ENCODE measurements around the gene CAMP.
"Not testable (repeated sequence)": the region's sequence is repeated elsewhere in the genome, so short reads cannot be mapped to it uniquely, and the experiment has no call there.

The CAMP gene, protein sequence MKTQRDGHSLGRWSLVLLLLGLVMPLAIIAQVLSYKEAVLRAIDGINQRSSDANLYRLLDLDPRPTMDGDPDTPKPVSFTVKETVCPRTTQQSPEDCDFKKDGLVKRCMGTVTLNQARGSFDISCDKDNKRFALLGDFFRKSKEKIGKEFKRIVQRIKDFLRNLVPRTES

DNA sequence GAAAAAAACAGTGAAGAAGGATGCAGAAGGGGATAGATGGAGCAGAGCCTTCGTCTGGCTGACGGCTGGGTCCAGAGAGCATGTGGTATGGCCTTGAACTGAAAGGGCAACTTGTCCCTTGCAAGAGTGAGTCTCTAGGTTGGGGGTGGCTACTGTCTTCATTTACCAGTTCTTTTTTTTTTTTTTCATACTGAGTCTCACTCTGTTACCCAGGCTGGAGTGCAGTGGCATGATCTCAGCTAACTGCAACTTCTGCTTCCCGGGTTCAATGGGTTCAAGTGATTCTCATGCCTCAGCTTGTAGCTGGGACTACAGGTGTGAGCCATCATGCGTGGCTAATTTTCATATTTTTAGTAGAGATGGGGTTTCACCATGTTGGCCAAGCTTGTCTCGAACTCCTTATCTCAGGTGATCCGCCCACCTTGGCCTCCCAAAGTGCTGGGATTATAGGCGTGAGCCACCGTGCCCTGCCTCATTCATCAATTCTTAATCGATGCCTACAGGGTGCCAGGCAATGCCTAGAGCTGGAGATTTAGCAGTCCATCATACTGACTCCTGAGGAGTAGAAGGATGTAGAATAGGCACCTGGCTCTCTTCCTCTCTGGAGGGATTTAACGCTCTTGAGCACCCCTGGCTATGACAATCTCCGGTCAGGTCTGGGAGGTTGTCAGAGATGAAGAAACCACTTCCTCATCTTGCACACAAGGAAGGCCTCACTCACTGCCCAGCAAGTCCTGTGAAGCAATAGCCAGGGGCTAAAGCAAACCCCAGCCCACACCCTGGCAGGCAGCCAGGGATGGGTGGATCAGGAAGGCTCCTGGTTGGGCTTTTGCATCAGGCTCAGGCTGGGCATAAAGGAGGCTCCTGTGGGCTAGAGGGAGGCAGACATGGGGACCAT, at the start of gene CAMP:
TSS of gene CAMP (plus strand) at position 880 of the 898 bp plus-strand sequence. CDS start at position 897, 17 bp downstream.
- DNase-seq: peak; percentile 60 to 85

DNA sequence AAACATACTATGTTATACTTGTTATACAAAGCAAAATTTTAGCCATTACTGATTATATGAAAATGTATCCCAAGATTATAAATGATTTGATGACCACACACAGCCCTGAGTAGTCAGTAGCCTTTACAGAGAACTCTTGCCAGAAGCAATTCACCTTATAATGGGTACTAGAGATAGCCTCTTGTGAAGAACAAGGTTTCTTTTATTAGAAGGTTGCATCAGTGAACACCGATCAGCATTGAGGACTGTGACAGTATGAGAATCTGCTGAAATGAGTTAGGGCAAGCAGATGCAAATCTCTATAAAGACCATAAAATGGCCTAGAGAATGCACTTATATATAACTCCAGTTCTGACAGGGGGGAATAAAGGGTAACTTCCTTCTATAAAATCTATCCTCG, 45.2 kb upstream of the CAMP start:
- DNase-seq: no peak

DNA sequence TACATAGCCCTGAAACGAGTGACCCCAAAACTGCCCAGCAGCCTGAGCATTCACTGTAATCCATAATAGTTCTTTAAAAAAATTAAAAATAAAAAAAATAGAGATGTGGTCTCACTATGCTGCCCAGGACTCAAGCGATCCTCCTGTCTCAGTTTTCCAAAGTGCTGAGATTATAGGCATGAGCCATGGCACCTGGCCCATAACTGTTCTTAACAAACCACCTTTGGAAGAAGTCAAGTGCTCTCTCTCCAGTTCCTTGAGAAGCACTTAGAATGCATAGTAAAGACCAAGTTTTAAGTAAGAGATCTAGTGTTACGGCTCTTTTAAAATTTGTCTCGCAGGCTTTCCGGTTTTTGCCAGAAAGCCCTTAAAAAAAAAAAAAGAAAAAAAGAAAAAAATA, 43.3 kb upstream of the CAMP start:
- no peak for DNase-seq

DNA sequence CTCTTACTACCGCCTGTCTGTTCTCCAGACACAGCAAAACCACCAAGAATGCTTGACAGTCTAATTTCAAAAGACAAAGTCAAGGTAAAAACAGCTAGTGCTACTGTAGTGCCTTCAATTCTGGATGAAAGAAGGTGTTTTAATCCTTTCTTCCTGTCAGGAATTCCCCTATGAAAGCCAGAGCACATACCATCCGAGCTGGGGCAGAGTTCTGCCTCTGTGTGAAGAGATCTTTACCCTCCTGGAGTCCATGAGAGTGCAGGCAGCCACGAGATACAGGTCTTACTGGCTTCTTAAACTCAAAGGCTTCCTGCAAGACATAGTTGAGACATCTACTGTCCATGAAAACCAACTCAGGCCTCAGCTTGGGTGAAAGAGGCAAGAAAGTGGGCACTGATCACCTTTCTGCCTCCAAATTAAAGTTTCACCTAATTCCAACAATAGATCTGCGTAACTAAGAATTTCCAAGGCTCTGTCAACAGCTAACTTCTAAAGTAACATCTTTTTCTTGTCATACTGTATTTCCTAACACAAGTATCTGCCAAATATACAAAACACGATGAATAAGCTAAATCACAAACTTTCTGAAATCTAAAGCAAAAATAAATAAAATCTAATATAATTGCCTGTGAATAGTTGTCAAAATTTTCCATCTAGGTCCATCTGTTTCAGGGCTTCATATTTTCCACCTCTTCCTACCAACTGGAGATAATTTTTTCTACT, 42.6 kb upstream of the CAMP start:
- no peak for DNase-seq

DNA sequence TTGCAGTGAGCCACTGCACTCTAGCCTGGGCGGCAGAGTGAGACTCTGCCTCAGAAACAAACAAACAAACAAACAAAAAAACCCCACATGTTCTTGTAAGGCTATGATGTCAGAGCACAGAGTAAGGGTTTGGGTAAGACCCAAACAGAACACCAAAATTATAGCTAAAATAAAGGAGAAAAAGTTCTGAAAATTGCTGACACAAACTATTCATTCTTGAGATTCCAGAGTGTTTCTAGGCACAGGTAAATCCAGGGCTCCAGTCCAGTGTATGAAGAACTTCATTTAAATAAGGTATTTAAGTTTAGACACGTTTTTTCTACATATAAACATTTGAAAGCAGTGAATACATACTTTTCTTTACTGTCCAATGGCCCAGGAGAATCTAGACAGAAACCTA, 39.0 kb upstream of the CAMP start:
- DNase-seq: no peak

DNA sequence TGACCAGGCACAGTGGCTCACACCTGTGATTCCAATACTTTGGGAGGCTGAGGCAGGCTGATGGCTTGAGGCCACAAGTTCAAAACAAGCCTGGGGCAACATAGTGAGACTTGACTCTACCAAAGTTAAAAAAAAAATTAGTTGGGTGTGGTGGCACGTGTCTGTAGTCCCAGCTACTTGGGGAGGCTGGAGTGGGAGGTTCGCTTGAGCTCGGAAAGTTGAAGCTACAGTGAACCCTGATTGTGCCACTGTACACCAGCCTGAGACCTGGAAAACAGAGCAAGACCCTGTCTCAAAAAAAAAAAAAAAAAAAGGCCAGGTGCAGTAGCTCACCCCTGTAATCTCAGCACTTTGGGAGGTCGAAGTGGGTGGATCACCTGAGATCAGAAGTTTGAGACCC, 38.2 kb upstream of the CAMP start:
- no peak for DNase-seq

DNA sequence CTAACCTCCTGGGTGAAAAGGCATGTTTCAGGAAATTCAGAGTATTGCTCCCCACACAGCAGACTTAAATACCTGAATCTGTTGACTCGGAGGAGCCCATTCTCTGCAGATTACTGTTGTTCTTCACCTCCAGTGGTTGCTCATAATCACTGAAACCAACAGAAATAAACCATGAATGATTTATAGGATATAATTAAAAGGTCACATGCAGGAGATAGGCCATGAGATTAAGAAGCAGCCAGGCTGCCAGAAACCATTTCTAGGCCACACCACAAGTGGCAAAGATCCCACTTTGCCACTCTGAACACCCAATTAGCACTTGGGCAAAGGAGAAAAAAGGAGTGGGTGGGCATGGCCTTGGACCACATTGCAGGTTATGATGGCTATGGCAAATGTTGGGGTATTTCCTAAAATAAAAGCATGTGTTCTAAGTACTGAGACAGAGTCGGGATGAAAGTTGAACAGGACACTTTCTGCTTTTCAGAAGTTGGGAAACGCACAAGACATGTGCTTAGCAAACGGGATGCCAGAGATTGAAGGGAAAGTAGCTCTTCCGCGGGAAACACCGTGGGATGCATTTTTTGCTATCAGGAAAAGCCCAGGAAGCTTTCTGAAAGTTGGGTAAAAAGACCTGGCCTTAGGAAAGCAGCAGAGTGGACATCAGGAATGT, 36.5 kb upstream of the CAMP start:
- peak in 1 of 2 experiments; percentile 34 for DNase-seq

DNA sequence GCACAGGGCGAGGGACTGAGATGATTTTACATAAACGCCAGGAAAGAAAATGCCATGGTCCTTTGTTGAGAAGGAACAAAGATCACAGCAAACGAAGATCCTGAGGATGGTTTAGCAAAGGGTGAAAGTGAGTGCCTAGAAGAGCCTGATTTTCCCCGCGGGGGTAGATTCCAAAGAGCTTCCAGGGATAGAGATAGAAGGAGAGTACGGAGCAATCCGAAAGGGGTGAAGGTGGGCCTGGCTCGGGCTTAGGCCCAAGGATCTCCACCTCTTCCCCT, 36.1 kb upstream of the CAMP start:
- DNase-seq: peak in 1 of 2 experiments; percentile 15

DNA sequence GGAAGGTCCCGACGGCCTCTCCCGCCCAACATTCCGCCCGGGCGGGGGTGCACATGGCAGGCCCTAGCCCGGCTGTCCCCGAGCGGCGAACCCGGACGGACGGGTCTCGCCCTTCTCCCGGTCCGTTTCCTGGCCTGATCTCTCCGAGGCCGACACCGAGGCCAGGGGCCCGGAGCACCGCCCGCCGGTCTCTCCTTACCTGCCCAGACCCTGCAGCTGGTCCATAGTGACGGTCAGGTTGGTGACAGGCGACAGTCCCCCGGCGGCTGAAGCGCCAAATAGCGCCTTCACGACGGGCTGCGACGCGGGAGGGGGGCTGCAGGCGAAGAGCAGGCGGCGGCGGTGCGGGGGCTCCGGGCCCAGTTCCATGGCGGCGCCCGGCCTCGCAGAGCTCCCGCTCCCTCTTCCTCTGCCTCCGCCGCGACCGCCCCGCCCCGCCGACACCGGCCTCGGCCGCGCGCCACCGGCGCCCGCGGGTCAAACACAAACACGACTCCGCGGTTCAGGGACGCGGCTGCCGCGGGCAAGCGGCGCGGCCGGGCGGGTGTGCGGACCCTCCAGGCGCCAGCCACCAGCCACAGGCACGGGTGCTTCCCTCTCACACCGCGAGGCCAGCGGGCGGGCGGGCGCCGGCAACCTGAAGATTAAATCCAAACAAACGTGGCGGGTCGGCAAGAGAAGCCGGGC, 35.6 kb upstream of the CAMP start:
- DNase-seq: no peak

DNA sequence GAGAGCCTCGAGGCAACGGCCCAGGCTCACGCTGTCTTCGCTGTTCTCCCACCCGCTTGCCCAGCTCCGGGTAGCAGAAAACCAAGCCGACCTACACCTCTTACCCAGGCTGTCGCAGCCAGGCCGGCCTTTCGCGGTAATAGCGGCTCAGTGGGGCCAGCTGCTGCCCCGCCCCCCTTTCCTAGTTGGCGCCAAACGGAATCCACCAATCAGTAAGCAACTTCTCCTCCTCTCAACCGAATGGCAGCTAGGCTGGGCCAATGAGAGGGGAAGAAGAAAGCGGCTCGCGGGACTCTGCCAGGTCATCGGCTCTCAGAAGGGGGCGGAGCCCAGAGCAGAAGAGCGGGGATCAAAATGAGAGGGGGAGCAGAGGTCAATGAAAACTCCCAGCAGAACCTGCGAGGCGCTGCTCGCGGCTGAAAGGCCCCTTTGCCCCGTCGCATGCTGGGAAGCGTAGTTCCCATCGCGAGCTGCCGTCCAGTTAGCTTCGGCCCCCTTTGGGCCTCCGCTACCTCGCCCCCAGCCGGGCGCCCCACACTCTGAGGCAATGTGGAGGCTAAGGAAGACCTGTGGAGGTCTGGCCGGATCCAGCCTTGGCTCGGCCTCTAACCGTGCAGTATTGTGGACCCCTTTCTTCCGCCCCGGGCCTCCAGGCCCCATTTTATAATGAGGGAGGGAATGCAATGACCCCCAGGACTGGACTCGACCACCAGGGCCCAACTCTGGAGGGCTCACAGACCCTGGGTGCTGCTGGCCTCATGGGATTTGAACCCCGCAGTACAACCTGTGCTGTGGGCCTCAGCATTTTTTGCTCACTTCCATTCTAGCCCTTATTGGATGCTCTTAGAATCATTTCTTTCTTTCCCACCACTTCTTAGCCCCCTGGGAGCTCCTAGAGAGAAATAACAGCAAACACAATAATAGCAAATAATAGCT, 34.8 kb upstream of the CAMP start, which contains the start of gene CDC25A:
TSS of gene CDC25A (minus strand) at position 152 of the 936 bp plus-strand sequence. CDS start 470 bp downstream, outside the sequence.
- peak; percentile 100 for DNase-seq

DNA sequence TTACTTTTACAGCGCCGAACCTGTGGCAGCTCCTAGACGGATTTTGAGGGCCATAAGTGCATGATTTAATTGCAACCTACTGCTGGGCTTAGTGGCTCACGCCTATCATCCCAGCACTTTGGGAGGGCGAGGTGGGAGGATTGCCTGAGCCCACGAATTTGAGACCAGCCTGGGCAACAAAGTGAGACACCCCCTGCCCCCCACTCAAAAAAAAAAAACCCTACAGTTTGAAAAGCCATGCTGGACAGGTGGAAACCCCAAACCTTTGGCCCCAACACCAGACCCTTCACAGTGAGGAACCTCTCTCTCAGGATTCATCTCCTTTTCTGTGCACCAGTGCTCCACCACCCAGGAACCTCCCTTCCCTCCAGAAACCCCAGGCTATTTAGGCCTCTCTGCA, 34.0 kb upstream of the CAMP start:
- no peak for DNase-seq

DNA sequence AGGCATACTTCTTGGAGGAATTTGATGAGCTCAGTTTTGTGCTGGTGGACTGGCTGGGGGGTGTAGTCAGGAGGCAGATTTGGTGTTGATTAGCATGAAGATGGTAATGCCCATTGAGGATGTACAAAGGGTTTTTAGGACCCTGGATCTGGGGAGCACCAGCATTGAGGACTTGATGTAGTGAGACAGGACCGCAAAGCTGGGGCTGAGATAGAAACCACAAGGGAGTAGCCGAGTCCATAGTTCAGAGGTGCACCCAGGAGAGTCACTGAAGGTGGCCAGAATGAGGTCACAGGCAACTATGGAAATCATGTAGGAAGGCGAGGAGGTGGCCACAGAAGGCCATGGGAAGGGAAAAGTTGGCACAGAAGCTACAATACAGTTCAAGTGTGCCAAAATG, 32.4 kb upstream of the CAMP start:
- DNase-seq: no peak

DNA sequence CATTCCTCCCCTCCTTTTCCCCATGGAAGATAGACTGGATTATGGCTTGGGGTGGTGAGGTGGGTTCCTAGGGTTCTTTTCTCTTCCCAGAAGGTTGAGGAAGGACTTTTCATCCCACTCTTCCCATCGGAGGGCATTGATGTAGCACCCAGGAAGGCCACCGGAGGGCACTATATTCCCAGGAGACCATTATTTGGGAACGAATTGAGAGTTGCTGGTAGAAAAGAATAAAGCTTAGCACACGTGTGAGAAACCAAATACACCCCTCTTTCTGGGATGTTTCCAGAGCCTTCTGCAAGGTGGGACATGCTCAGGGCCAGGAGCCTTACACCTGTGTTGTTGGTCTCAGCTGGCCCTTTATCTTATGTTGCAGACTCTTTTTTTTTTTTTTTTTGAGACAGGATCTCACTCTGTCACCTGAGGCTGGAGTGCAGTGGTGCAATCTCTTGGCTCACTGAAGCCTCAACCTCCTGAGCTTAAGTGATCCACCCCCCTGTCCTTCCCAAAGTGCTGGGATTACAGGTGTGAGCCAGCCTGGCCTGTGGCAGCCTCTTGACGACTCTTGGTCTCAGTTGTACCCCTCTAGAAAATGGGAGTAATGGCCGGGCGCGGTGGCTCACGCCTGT, 28.7 kb upstream of the CAMP start:
- DNase-seq: peak; percentile 62 to 76

DNA sequence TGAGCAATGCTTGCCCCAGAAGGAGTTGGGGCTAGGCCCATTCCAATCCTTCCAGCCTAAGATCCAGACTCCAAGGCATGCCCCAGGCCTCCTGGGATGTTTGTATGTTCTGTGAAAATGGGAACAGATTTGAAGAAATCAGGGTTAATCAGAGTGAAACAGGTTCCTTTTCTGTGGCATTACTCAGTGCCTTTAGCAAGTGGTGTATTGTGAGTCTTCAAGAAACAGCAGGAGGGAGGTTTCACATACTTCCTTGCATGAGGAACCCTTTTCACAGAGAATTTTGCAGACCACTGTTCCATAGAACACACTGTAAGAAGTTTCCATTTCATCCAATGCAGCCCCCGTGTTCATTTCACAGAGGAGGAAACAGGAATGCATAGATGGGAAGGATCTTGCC, 26.7 kb upstream of the CAMP start:
- DNase-seq: no peak

DNA sequence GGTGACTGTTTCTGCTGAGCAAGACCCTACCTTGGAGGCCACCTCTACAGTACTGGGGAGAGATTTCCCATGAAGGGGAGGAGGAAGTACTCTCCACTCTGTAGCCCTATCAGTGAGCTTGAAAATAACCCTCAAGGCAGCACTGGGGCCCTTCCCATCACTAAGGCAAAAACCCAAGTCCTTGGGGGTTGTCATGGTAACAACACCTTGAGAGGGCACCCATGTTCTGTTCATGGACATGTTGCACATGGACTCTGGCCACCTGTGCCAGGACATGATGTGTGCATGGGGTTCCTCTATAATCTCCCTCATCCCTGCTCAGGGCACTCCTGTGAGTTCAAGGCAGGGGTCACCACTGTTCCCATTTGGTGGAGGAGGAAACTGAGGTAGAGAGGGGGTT, 24.2 kb upstream of the CAMP start:
- DNase-seq: no peak

DNA sequence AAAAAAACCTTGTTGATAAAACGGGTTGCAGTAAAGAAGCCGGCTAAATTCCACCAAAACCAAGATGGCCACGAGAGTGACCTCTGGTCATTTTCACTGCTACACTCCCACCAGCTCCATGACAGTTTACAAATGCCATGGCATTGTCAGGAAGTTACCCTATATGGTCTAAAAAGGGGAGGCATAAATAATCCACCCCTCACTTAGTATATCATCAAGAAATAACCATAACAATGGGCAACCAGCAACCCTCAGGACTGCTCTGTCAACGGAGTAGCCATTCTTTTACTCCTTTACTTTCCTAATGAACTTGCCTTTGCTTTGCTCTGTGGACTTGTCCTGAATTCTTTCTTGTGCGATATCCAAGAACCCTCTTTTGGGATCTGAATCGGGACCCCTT, 20.7 kb upstream of the CAMP start:
- no peak for DNase-seq

DNA sequence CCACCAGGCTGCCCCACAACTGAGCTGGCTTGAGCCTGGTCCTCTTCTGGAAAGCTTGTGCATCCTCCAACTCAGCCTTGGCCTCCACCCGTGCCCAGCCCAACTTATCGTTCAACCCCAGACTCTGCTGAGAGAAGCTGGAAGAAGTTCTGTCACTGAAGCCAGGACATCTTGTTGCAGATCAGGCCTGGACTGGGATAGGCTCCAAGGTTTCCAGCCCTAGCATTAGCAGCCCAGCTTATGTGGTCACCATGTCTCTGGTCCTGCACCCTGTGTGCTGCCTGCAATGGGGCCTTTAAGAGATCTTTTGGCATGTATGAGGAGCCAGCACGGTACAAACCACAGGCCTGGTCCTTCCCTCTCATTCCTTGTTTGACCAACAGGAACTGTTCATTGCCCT, 15.2 kb upstream of the CAMP start:
- no peak for DNase-seq

DNA sequence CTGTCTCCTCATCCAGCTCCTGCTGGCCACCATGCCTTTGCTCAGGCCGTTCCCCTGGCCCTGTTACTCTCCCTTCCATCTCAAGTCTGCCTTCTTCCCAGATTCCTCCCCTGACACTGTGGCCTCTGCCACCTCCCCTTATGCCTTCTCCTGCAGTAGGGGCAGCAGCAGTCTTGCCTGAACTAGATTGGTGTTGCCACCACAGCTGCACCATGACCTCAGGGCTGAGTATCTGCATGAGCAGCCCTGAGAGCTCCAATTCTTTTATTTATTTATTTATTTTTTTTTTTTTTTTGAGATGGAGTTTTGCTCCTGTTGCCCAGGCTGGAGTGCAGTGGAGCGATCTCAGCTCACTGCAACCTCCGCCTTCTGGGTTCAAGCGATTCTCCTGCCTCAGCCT, 13.8 kb upstream of the CAMP start:
- DNase-seq: no peak

DNA sequence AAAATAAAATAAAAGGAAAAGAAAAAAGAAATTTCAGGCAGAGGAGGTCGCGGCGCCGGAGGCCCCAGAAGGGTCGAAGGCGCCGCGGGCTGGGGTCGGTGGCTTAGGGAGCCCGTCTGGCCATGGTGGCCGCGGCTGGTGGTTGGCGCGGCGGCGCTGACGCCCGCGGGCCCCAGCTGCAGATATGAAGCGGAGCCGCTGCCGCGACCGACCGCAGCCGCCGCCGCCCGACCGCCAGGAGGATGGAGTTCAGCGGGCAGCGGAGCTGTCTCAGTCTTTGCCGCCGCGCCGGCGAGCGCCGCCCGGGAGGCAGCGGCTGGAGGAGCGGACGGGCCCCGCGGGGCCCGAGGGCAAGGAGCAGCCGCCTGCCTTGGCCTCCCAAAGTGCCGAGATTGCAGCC, 12.8 kb upstream of the CAMP start:
- not testable (repeated sequence) for DNase-seq

DNA sequence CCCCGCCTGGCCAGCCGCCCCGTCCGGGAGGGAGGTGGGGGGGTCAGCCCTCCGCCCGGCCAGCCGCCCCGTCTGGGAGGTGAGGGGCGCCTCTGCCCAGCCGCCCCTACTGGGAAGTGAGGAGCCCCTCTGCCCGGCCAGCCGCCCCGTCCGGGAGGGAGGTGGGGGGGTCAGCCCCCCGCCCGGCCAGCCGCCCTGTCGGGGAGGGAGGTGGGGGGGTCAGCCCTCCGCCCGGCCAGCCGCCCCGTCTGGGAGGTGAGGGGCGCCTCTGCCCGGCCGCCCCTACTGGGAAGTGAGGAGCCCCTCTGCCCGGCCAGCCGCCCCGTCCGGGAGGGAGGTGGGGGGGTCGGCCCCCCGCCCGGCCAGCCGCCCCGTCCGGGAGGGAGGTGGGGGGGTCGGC, 11.5 kb upstream of the CAMP start:
- not testable (repeated sequence) for DNase-seq

DNA sequence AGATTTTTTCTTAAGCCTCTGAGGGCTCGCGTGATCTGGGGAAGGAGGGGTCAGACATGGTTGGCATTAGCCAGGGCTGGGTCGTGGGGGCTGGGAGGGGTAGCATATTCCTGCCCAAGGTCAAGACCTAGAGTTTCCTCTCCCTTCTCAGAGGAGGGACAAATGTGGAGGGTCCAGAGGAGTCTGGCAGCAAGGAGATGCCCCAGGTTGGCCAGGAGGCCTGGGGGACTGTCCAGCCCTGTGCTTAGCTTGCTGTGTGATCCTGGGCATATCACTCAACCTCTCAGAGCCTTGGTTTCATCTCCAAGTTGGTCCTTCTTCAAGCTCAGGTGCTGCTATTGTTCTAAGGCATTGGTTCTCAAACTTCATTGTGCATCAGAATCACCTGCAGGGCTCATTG, 9.1 kb upstream of the CAMP start:
- no peak for DNase-seq

Data from Kasumi-1 (cell line).